Measurements from ENCODE around the gene CFAP97D2. TPM values are rescaled to one million over a fixed set of nuclear protein-coding genes. Genes with fewer than 3 reads are reported as not detected.

CFAP97D2 gene
- total RNA-seq, 1 donor = not detected

DNA sequence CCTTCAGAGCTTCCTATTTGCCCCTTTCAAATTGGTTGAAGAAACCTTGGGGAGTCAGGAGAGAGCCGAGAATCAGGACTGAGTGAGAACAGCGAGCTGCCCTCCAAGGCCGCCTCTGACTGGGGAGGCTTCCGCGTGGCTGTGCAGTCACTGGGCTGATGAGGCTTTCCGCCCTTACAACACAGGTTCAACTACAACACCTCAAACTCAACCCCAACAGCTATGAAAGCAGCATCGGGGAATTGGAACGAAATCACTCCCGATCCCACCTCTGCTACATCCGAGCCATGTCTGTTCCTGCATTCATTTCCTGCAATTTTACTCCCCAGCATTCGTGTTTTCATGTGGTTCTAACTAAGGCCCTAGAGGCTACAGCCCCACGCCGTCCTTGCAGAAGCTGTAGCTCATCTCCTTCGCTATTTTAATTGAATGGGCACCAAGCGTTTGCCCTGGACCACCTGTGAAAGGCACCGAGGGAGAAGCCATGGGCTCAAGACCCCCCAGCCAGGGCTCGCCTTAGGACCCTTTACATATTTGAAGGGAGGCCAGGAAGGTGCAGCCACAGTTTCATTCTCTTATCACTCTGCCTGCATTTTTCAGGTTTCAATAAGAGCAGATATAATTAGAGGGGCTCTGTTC lies 34.3 kb upstream of the CFAP97D2 start:
- no peak overlapping the region for H3K4me3 ChIP-seq (ENCODE audit: low read depth, low read length)
- no peak for DNase-seq (ENCODE audit: low read depth)
- TF ChIP-seq CTCF (IDR thresholded peaks at IDR 0.05; ENCODE audit: insufficient read depth, low read length) = no peak

GRCh38 chr13:114145256-114145655 lies 33.8 kb upstream of the CFAP97D2 start:
- DNase-seq (ENCODE audit: low read depth) = no peak
- no peak overlapping the region for H3K4me3 ChIP-seq (ENCODE audit: low read depth, low read length)
- TF ChIP-seq CTCF (IDR thresholded peaks at IDR 0.05; ENCODE audit: insufficient read depth, low read length) = no peak

- DNase-seq (ENCODE audit: low read depth) = no peak
- TF ChIP-seq CTCF (IDR thresholded peaks at IDR 0.05; ENCODE audit: insufficient read depth, low read length) = no peak
- H3K4me3 ChIP-seq (ENCODE audit: low read depth, low read length) = no peak overlapping the region
Observed at GRCh38 chr13:114145722-114146121, 33.3 kb upstream of the CFAP97D2 start.

DNA sequence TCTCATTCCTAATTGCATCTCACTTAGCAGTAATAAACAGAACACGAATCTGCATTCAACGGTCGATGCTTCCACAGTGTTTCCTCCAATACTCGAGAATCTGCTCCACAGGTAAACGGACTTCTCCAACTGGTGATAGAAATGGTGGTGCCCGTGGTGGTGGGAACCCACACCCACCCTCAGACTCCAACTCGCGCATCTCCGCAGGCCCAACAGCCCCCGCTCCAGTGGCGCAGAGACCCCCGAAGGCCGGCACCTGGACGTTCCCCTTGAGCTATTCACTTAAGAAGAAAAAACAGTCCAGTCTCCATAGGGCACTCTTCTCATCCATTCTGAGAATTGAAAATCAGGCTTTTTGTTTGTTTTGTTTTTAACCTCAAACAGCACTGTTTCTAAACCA lies 32.9 kb upstream of the CFAP97D2 start:
- no peak overlapping the region for H3K4me3 ChIP-seq (ENCODE audit: low read depth, low read length)
- DNase-seq (ENCODE audit: low read depth) = no peak
- no peak for TF ChIP-seq CTCF (IDR thresholded peaks at IDR 0.05; ENCODE audit: insufficient read depth, low read length)

DNA sequence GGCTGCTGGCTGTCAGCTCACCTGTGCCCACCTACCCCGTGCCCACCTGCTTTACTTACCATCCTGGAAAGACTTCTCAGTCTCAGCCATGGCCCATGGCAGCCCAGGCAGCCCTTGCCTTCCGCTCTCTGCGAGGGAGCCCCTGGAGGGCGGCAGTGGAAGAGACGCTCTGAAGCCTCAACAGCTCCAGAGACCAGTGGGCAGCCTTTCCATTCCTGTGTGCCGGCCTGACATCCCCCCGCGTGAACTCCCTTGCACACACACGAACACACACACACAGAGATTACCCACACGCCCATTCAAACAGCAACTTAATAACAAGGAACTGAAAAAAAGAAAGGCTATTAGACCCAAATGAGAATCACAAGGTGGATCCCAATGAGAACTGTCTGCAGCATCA lies 32.4 kb upstream of the CFAP97D2 start:
- no peak overlapping the region for H3K4me3 ChIP-seq (ENCODE audit: low read depth, low read length)
- peak; percentile 37 for TF ChIP-seq CTCF (IDR thresholded peaks at IDR 0.05; ENCODE audit: insufficient read depth, low read length)
- no peak for DNase-seq (ENCODE audit: low read depth)

DNA sequence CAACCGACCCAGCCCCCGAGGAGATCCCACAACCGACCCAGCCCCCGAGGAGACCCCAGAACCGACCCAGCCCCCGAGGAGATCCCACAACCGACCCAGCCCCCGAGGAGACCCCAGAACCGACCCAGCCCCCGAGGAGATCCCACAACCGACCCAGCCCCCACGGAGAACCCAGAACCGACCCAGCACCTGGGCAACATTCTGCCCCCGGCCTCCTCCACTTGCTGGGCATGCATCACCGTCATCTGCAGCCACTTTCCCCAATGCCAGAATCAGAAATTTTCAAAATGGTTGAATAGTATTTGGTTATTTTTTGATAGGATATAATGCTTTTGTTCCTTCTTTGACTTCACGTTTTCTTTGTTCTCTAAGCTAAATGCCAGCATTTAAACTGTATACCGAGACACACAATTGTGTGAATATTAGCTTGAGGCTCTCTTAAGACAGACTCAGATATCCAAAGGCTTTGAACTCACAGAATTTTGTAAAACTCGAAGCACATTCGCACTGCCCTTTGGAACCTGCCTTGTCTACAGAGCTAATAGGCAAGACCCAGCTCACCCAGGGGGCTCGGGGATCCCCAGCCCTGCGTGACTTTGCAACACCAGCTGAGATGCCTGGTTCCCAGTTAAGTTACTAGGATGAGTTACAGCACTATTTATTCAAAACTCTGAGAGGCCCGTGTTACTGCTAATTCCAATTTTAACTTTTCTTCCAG lies 31.1 kb upstream of the CFAP97D2 start:
- DNase-seq (ENCODE audit: low read depth) = no peak
- TF ChIP-seq CTCF (IDR thresholded peaks at IDR 0.05; ENCODE audit: insufficient read depth, low read length) = no peak
- no peak overlapping the region for H3K4me3 ChIP-seq (ENCODE audit: low read depth, low read length)

Measured in fibroblast of the aortic adventitia (primary cell).